Vagina (tissue), 2 donors: Measurements from ENCODE around the gene RPS3.

Source experiments
- CTCF ChIP-seq, 3 experiments: fragments of 450-650 bp in 2 of 3; fragments of 200-600 bp in 1 of 3; sonication (generic) in 1 of 3; IDR thresholded peaks; one replicate each; pipeline ENCODE4 v1.5.1; 2017 to 2019; ENCODE audit warnings: antibody characterized with exemption in 3 of 3, mild to moderate bottlenecking in 2 of 3, moderate library complexity in 2 of 3
- POLR2A ChIP-seq, 2 donors: fragments of 450-650 bp; IDR thresholded peaks; one replicate each; pipeline ENCODE4 v1.6.1; 2017; ENCODE audit warnings: antibody characterized with exemption in 2 of 2, mild to moderate bottlenecking in 2 of 2, moderate library complexity in 2 of 2
- POLR2AphosphoS5 ChIP-seq, 2 donors: sonication (generic); formaldehyde crosslinking; IDR thresholded peaks; one replicate each; pipeline ENCODE4 v1.9.0; 2017; ENCODE audit warnings: antibody characterized with exemption in 2 of 2, mild to moderate bottlenecking in 2 of 2, low read depth in 1 of 2; ENCODE audit not compliant: insufficient read depth in 1 of 2

GRCh38 chr11:75426720-75427086 lies 27.4 kb downstream of the RPS3 start:
- no peak for TF ChIP-seq CTCF (IDR thresholded peaks at IDR 0.05)
- no peak for TF ChIP-seq POLR2A (IDR thresholded peaks at IDR 0.05)
- no peak for TF ChIP-seq POLR2AphosphoS5 (IDR thresholded peaks at IDR 0.05; ENCODE audit: insufficient read depth in 1 of 2, low read depth in 1 of 2)
